WERI-Rb-1 (cell line): ENCODE data around the gene CDH7.

ENCODE experiments used
- DNase-seq: peaks from one replicate; pipeline ENCODE4 v3.0.0-alpha.2; 2020
- H3K27ac ChIP-seq: fragments of 250-450 bp; sonication (Bioruptor Pico); 2 replicates; pipeline ENCODE4 v1.5.1; 2020; ENCODE audit warnings: mild to moderate bottlenecking, moderate library complexity
- H3K27me3 ChIP-seq: fragments of 250-450 bp; sonication (Bioruptor Pico); 2 replicates; pipeline ENCODE4 v1.5.1; 2021; ENCODE audit warnings: mild to moderate bottlenecking, low read depth, moderate library complexity; ENCODE audit not compliant: insufficient read depth, severe bottlenecking
- H3K36me3 ChIP-seq: fragments of 250-450 bp; sonication (Bioruptor Pico); 2 replicates; pipeline ENCODE4 v1.5.1; 2020; ENCODE audit warnings: mild to moderate bottlenecking, moderate library complexity
- H3K4me3 ChIP-seq: 2 replicates; pipeline ENCODE4 v1.5.1; 2011; ENCODE audit warnings: low read depth, mild to moderate bottlenecking, control low read depth, low read length
- H3K9me3 ChIP-seq: fragments of 250-450 bp; sonication (Bioruptor Pico); 2 replicates; pipeline ENCODE4 v1.5.1; 2021; ENCODE audit warnings: mild to moderate bottlenecking, moderate library complexity; ENCODE audit not compliant: severe bottlenecking
- TF ChIP-seq, protein P1 (sequence below): IDR thresholded peaks from 2 replicates; pipeline ENCODE4 v1.5.1; 2011; ENCODE audit warnings: low read depth, mild to moderate bottlenecking, control low read depth, inconsistent platforms, low read length

The CDH7 gene

DNA sequence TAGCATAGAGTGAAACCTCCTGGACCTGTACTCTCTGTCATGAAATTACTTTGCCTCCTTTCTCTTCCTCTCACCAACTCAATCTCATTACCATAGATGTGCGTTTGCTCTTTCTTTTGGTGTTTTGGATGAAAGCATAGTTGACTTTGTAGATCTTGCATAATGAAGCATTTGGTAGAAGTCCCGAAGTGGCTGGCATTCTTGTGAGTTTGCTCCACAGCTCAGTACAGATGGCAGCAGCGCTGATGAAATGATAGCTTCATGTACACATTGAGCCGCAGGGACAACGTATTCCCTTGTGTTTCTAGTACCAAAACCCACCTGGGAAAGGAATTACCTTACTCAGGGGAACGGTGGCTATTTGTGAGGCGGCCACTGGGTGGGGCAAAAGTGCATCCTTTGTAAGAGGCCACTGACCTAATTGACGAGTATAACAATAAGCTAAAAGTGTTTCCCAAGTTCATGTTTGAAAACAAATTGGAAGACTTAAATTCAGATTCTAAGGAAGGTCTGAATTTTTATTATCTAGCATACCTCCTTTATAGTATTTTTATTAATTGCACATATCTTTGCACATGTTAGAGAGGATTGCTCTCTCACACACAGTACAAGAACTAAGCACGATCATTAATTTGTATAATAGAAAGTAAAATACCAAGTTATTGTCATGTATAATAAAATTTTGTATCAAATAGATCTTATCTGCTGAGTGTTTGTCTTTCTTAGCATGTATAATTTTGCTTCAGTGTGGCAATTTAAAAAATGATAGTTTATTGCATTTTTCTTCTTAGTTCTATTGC lies 25.4 kb upstream of the CDH7 start:
- Histone ChIP-seq H3K27ac (no peak overlapping the region), H3K36me3 (no peaks in the 10 kb centered on the region), H3K9me3 (no peaks in the 10 kb centered on the region), H3K27me3 (no peaks in the 10 kb centered on the region), H3K4me3 (no peak overlapping the region)
- DNase-seq = peak; percentile 50
- TF ChIP-seq, protein P1, sequence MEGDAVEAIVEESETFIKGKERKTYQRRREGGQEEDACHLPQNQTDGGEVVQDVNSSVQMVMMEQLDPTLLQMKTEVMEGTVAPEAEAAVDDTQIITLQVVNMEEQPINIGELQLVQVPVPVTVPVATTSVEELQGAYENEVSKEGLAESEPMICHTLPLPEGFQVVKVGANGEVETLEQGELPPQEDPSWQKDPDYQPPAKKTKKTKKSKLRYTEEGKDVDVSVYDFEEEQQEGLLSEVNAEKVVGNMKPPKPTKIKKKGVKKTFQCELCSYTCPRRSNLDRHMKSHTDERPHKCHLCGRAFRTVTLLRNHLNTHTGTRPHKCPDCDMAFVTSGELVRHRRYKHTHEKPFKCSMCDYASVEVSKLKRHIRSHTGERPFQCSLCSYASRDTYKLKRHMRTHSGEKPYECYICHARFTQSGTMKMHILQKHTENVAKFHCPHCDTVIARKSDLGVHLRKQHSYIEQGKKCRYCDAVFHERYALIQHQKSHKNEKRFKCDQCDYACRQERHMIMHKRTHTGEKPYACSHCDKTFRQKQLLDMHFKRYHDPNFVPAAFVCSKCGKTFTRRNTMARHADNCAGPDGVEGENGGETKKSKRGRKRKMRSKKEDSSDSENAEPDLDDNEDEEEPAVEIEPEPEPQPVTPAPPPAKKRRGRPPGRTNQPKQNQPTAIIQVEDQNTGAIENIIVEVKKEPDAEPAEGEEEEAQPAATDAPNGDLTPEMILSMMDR = peak; percentile 51

DNA sequence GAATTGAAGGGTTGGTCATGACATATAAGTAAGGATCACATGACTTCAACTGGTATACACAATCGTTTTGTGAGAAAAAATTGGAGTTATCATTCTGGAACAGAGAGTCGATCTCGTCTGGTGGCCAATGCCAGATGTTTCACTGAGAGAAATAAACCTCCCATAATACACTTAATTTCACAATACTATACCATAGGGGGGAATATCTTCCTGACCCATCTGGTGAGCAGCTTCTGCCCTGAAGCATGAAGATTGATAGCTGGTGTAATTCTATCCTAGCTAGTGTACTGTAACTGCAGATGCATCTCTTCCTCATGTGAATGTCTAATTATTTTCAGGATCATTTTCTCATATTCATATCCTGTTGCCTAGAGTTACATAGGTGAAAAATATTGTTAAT lies 15.7 kb upstream of the CDH7 start:
- Histone ChIP-seq H3K4me3 (no peak overlapping the region), H3K36me3 (no peaks in the 10 kb centered on the region), H3K27ac (no peak overlapping the region), H3K9me3 (no peaks in the 10 kb centered on the region), H3K27me3 (no peaks in the 10 kb centered on the region)
- DNase-seq = no peak
- TF ChIP-seq, protein P1 = no peak

DNA sequence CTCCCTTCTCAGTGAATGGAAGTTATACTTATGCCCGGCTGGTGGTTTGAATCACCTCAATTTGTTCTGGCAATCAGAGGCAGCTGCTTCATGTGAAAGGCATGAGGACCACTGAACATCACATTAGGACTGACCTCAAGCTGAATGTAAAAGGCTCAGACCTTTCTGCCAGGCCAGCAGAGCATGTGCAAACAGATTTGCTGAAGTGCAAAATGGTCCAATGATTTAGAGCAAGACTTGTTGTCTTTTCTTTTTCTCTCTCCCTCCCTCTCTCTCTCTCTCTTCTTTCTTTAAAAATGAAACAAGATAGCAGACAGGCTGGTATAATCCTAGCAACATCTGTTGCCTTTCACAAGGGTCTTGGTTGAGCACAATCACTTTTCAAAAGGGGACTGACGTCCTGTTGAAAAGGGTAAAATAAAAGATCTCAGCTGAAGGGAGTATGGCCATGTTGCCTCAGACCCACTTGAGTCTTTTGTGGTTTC lies 13.3 kb upstream of the CDH7 start:
- H3K27me3 ChIP-seq = no peaks in the 10 kb centered on the region
- TF ChIP-seq, protein P1 = no peak
- H3K9me3 ChIP-seq = no peaks in the 10 kb centered on the region
- no peak overlapping the region for H3K27ac ChIP-seq
- no peaks in the 10 kb centered on the region for H3K36me3 ChIP-seq
- no peak overlapping the region for H3K4me3 ChIP-seq
- no peak for DNase-seq

DNA sequence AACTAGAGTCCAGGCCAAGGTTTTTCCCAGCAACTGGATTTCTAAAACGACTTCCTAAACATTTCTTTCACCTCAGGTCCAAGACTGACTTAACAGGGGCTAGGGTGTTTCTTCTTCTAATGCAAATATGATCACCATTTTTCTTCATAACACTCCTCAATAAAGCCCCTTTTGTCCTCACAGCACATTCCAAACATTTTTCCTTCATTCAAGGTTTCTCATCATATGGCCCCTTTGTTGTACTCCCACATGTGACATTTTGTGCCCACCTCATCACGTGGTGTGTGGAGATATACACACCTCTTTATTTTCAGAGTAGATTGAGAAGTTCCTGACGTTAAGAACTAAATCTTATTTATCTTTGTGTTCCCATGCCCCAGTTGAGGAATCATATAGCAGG lies 3.9 kb upstream of the CDH7 start:
- Histone ChIP-seq H3K27me3 (no peaks in the 10 kb centered on the region), H3K36me3 (no peaks in the 10 kb centered on the region), H3K9me3 (no peaks in the 10 kb centered on the region), H3K27ac (no peak overlapping the region), H3K4me3 (no peak overlapping the region)
- TF ChIP-seq, protein P1 = no peak
- DNase-seq = no peak

DNA sequence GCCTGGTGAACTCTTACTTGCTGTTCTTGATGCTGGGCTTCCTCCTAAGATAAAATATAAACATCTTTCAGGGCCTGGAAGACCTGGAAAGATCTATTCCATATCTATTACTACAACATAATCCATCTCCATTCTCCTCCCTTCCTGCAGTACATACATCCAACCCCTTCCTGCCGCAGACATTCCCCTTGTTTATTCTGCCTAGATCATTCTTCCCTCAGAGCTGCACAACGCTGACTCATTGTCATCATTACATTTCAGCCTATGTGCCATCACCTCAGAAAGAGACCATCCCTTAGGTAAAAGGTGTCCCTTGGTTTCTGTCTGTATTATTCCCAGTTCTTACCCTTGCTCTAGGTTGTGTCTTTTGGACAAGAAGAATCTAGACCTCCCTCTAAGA lies 2.5 kb upstream of the CDH7 start:
- H3K27ac ChIP-seq = no peak overlapping the region
- H3K4me3 ChIP-seq = no peak overlapping the region
- no peaks in the 10 kb centered on the region for H3K36me3 ChIP-seq
- H3K27me3 ChIP-seq = no peaks in the 10 kb centered on the region
- TF ChIP-seq, protein P1 = no peak
- H3K9me3 ChIP-seq = no peaks in the 10 kb centered on the region
- DNase-seq = no peak

DNA sequence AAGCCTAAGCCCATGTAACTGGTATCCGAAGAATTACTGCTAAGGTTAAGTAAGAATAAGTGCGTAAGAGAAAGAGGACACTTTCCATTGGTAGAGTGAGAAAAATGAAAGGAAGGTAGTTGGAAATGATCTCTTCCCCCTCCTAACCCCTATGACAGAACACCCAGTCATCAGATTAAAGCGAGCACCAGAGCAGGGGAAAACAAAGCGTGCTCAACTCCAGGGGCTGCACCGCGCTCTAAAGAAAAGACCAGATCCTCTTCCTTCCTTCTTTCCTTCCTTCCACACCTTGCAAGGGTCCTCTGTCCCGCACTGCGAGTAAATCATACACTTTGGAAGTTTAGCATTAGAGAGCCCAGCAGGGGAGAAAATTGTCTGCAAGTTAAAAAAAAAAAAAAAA lies 971 bp upstream of the CDH7 start:
- H3K27me3 ChIP-seq = no peaks in the 10 kb centered on the region
- no peak overlapping the region for H3K27ac ChIP-seq
- TF ChIP-seq, protein P1 = no peak
- H3K36me3 ChIP-seq = no peaks in the 10 kb centered on the region
- H3K9me3 ChIP-seq = no peaks in the 10 kb centered on the region
- H3K4me3 ChIP-seq = peak overlapping the region; percentile 69
- no peak for DNase-seq
